ENCODE results near the gene MACROH2A1. TPM values are rescaled to one million over a fixed set of nuclear protein-coding genes. Genes with fewer than 3 reads are reported as not detected.

The MACROH2A1 gene
- total RNA-seq, 1 experiment from 2014 or later, result 83.8 TPM

GRCh38 chr5:135337064-135337463 is 62.0 kb downstream of the MACROH2A1 start:
- CTCF ChIA-PET, result interaction anchor here (1.4 to 1.6 kb wide), 3 partner anchors 16 to 130 kb away, joined by 3 to 4 read pairs (median 3); no protein-coding TSS in a partner anchor
- DNase-seq (ENCODE audit: low spot score) (no peak), ATAC-seq (no peak)
- Mint-ChIP-seq H3K4me1 (no peaks in the 10 kb centered on the region), H3K27me3 (ENCODE audit: low read depth) (no peaks in the 10 kb centered on the region), H3K9me3 (no peaks in the 10 kb centered on the region), H3K4me3 (no peak overlapping the region), H3K27ac (no peak overlapping the region), H3K36me3 (peaks cover 9% of the 10 kb centered on the region)
- TF ChIP-seq NR1H2 (CRISPR knock-in tag; IDR thresholded peaks at IDR 0.05), result no peak
- no peak for TF ChIP-seq NR2C2 (CRISPR knock-in tag; IDR thresholded peaks at IDR 0.05)
- no peak for TF ChIP-seq ZNF263 (CRISPR knock-in tag; IDR thresholded peaks at IDR 0.05; ENCODE audit: low read depth)
- no peak for TF ChIP-seq PRDM15 (CRISPR knock-in tag; IDR thresholded peaks at IDR 0.05)
- no peak for TF ChIP-seq FOXP4 (CRISPR knock-in tag; IDR thresholded peaks at IDR 0.05)
- TF ChIP-seq SMAD4 (CRISPR knock-in tag; IDR thresholded peaks at IDR 0.05), result no peak
- no peak for TF ChIP-seq ATF6 (CRISPR knock-in tag; IDR thresholded peaks at IDR 0.05)
- TF ChIP-seq GABPB1 (CRISPR knock-in tag; IDR thresholded peaks at IDR 0.05), result no peak
- no peak for TF ChIP-seq ELF4 (CRISPR knock-in tag; IDR thresholded peaks at IDR 0.05; ENCODE audit: low read depth)
- TF ChIP-seq ZNF138 (CRISPR knock-in tag; conservative IDR thresholded peaks at IDR 0.05), result no peak
- no peak for TF ChIP-seq ZNF232 (CRISPR knock-in tag; IDR thresholded peaks at IDR 0.05)
- no peak for TF ChIP-seq ZNF512 (CRISPR knock-in tag; IDR thresholded peaks at IDR 0.05; ENCODE audit: borderline replicate concordance)
- TF ChIP-seq JAZF1 (CRISPR knock-in tag; IDR thresholded peaks at IDR 0.05), result no peak
- no peak for TF ChIP-seq FOXK1 (CRISPR knock-in tag; IDR thresholded peaks at IDR 0.05)
- no peak for TF ChIP-seq E2F4 (CRISPR knock-in tag; IDR thresholded peaks at IDR 0.05; ENCODE audit: borderline replicate concordance, low read depth)
- POLR2A ChIA-PET, result no interaction called here
